H1 (cell line): Measurements from ENCODE around the gene UBXN4. TPM values are rescaled to one million over a fixed set of nuclear protein-coding genes. Genes with fewer than 3 reads are reported as not detected.

Experiments used
- BCL11A ChIP-seq, 2 experiments: IDR thresholded peaks; one replicate each; pipeline ENCODE4 v1.6.1; 2011; ENCODE audit warnings: low read depth in 2 of 2, low read length in 2 of 2, mild to moderate bottlenecking in 2 of 2
- GTF2F1 ChIP-seq: IDR thresholded peaks from 2 replicates; pipeline ENCODE4 v1.6.1; 2012; ENCODE audit warnings: low read depth, low read length, improper control_type of control experiment, borderline replicate concordance
- HDAC6 ChIP-seq: IDR thresholded peaks from one replicate; pipeline ENCODE4 v1.7.1; 2012; ENCODE audit warnings: low read depth, mild to moderate bottlenecking, inconsistent platforms, low read length, moderate library complexity
- JUN ChIP-seq: IDR thresholded peaks from 2 replicates; pipeline ENCODE4 v1.6.1; 2011; ENCODE audit warnings: low read depth, mild to moderate bottlenecking, improper control_type of control experiment, low read length
- POU5F1 ChIP-seq: IDR thresholded peaks from 2 replicates; pipeline ENCODE4 v1.6.1; 2011; ENCODE audit warnings: low read depth, mild to moderate bottlenecking, low read length, moderate library complexity
- RAD21 ChIP-seq, 2 experiments: IDR thresholded peaks in 1 of 2; conservative IDR thresholded peaks in 1 of 2; 2 replicates each; pipeline ENCODE4 v1.6.1; 2011; ENCODE audit warnings: low read depth in 2 of 2, low read length in 2 of 2, improper control_type of control experiment in 1 of 2, inconsistent platforms in 1 of 2, mild to moderate bottlenecking in 1 of 2, moderate library complexity in 1 of 2
- SIX5 ChIP-seq: IDR thresholded peaks from 2 replicates; pipeline ENCODE4 v1.6.1; 2011; ENCODE audit warnings: mild to moderate bottlenecking, low read depth, low read length
- polyA plus RNA-seq, 7 experiments: library from polyadenylated mRNA; depleted of rRNA in 3 of 7; stranded (reverse) in 5 of 7; unstranded in 2 of 7; fragments of >200 nt in 5 of 7; fragments of 200-250 nt in 2 of 7; gene quantifications; 1 replicate in 5 of 7; 2 replicates in 1 of 7; 4 replicates in 1 of 7; pipeline versions ENCODE4 v1.2.1 to v1.2.3, GENCODE V29; 2011 to 2013; ENCODE audit warnings: missing spikeins in 2 of 7, mixed read lengths in 2 of 7
- total RNA-seq: library from RNA; stranded (reverse); fragmentation: NEBNext Ultra II Directional; extraction: Animal tissue kit (Norgen Biotek cat#: 25700); gene quantifications from 2 replicates; pipeline ENCODE4 v1.2.1, GENCODE V29; 2021

Gene UBXN4
- total and polyA plus RNA-seq, 2 of the 8 experiments (the other 6 are each of a cell fraction or from before 2014, with no cell fraction given): 20.1 to 64.2 TPM

- TF ChIP-seq HDAC6 (no peak), GTF2F1 (no peak), JUN (no peak), POU5F1 (no peak), BCL11A (IDR thresholded peaks at IDR 0.05; ENCODE audit: low read depth in 2 of 2, low read length in 2 of 2) (no peak), RAD21 (IDR thresholded peaks at IDR 0.05 in 1 of 2, conservative IDR thresholded peaks at IDR 0.05 in 1 of 2; ENCODE audit: low read depth in 2 of 2, low read length in 2 of 2) (no peak), SIX5 (no peak)
Measured at GRCh38 chr2:135743860-135744259, 2.2 kb downstream of the UBXN4 start (continued).
